Breast epithelium (tissue), 4 donors: ENCODE measurements around the gene GDA. TPM values are rescaled to one million over a fixed set of nuclear protein-coding genes. Genes with fewer than 3 reads are reported as not detected.
"Not testable (repeated sequence)": the region's sequence is repeated elsewhere in the genome, so short reads cannot be mapped to it uniquely, and the experiment has no call there.

Source experiments
- DNase-seq, 2 donors: peaks; one replicate each; pipeline ENCODE4 v3.0.0-alpha.2; 2019; ENCODE audit warnings: low spot score in 2 of 2
- H3K27ac ChIP-seq, 2 donors: fragments of 200-600 bp; sonication (generic) in 1 of 2; one replicate each; pipeline ENCODE4 v1.5.1; 2016 to 2019; ENCODE audit warnings: mild to moderate bottlenecking in 1 of 2
- H3K27me3 ChIP-seq, 2 donors: fragments of 200-600 bp; sonication (generic) in 1 of 2; one replicate each; pipeline versions ENCODE4 v1.5.1 to v1.6.0; 2017 to 2019; ENCODE audit warnings: control low read depth in 1 of 2, mild to moderate bottlenecking in 1 of 2
- H3K36me3 ChIP-seq: fragments of 200-600 bp; one replicate; pipeline ENCODE4 v1.5.1; 2019
- H3K4me1 ChIP-seq, 2 donors: fragments of 200-600 bp; sonication (generic); one replicate each; pipeline ENCODE4 v1.5.1; 2016 to 2019; ENCODE audit warnings: control low read depth in 1 of 2
- H3K4me3 ChIP-seq, 3 donors: fragments of 200-600 bp; sonication (generic); 1 replicate in 2 of 3; 2 replicates in 1 of 3; pipeline ENCODE4 v1.5.1; 2016 to 2019; ENCODE audit warnings: mild to moderate bottlenecking in 3 of 3, moderate library complexity in 2 of 3
- H3K9me3 ChIP-seq, 2 donors: fragments of 200-600 bp; sonication (generic) in 1 of 2; one replicate each; pipeline ENCODE4 v1.5.1; 2016 to 2019; ENCODE audit warnings: control low read depth in 1 of 2
- CTCF ChIP-seq, 3 donors: fragments of 450-650 bp; IDR thresholded peaks; one replicate each; pipeline ENCODE4 v1.5.1; 2016 to 2017; ENCODE audit warnings: antibody characterized with exemption in 3 of 3, mild to moderate bottlenecking in 3 of 3, moderate library complexity in 3 of 3
- POLR2A ChIP-seq: fragments of 450-650 bp; IDR thresholded peaks from one replicate; pipeline ENCODE4 v1.6.1; 2016; ENCODE audit warnings: antibody characterized with exemption, mild to moderate bottlenecking, moderate library complexity
- POLR2AphosphoS5 ChIP-seq, 3 donors: sonication (generic); formaldehyde crosslinking; IDR thresholded peaks; one replicate each; pipeline ENCODE4 v1.6.1; 2017; ENCODE audit warnings: antibody characterized with exemption in 3 of 3
- intact Hi-C: fragments of 100-400 bp; cut with DNase I; formaldehyde crosslinking; loops from one replicate; pipeline ENCODE4 v1.15.1; 2023; ENCODE audit warnings: low total_unique reads
- total RNA-seq, 3 donors: library from RNA; depleted of rRNA; stranded (reverse); fragments of >200 nt; gene quantifications; one replicate each; pipeline ENCODE4 v1.1.0, GENCODE V29; 2016

GDA gene
- total RNA-seq, 3 donors from 2014 or later: 1.3 to 3.0 TPM; not detected in 1

- H3K4me3 ChIP-seq: no peak overlapping the region
- H3K36me3 ChIP-seq: no peaks in the 10 kb centered on the region
- H3K27ac ChIP-seq: no peak overlapping the region
- no peak for TF ChIP-seq POLR2AphosphoS5 (IDR thresholded peaks at IDR 0.05)
- peak; percentile 71 to 85 (median 80) for TF ChIP-seq CTCF (IDR thresholded peaks at IDR 0.05)
- DNase-seq: peak; percentile 52 to 71
- intact Hi-C loops: no loop called here
- no peaks in the 10 kb centered on the region for H3K27me3 ChIP-seq
- no peaks in the 10 kb centered on the region for H3K9me3 ChIP-seq
- H3K4me1 ChIP-seq: no peaks in the 10 kb centered on the region
Measured at GRCh38 chr9:72280913-72281500, 131.8 kb downstream of the GDA start.

- Histone ChIP-seq H3K4me3 (no peak overlapping the region), H3K9me3 (no peaks in the 10 kb centered on the region), H3K4me1 (no peaks in the 10 kb centered on the region), H3K36me3 (no peaks in the 10 kb centered on the region), H3K27me3 (no peaks in the 10 kb centered on the region), H3K27ac (no peak overlapping the region)
- intact Hi-C loops: no loop called here
- no peak for DNase-seq
- TF ChIP-seq CTCF (IDR thresholded peaks at IDR 0.05) (no peak), POLR2AphosphoS5 (IDR thresholded peaks at IDR 0.05) (no peak), POLR2A (no peak)
Measured at GRCh38 chr9:72289401-72289800, 140.2 kb downstream of the GDA start.

GRCh38 chr9:72290311-72290710, 141.1 kb downstream of the GDA start:
- no peaks in the 10 kb centered on the region for H3K27me3 ChIP-seq
- H3K4me1 ChIP-seq: no peaks in the 10 kb centered on the region
- H3K9me3 ChIP-seq: no peaks in the 10 kb centered on the region
- intact Hi-C loops: loop anchor here (10.0 kb wide), 1 partner anchor 304 kb away; no protein-coding TSS in a partner anchor
- H3K27ac ChIP-seq: no peak overlapping the region
- no peaks in the 10 kb centered on the region for H3K36me3 ChIP-seq
- no peak for DNase-seq
- TF ChIP-seq POLR2A: no peak
- TF ChIP-seq CTCF (IDR thresholded peaks at IDR 0.05): no peak
- TF ChIP-seq POLR2AphosphoS5 (IDR thresholded peaks at IDR 0.05): no peak
- H3K4me3 ChIP-seq: no peak overlapping the region

GRCh38 chr9:72291576-72291975, 142.3 kb downstream of the GDA start:
- H3K9me3 ChIP-seq, DNase-seq, H3K4me1 ChIP-seq, H3K4me3 ChIP-seq, H3K27ac ChIP-seq, H3K27me3 ChIP-seq, H3K36me3 ChIP-seq: not testable (repeated sequence)
- intact Hi-C loops: loop anchor here (10.0 kb wide), 1 partner anchor 303 kb away; no protein-coding TSS in a partner anchor

- no peak for TF ChIP-seq POLR2A
- peak; percentile 62 to 72 (median 64) for TF ChIP-seq CTCF (IDR thresholded peaks at IDR 0.05)
- no peak for TF ChIP-seq POLR2AphosphoS5 (IDR thresholded peaks at IDR 0.05)
- Histone ChIP-seq H3K9me3 (no peaks in the 10 kb centered on the region), H3K4me1 (no peaks in the 10 kb centered on the region), H3K27ac (no peak overlapping the region), H3K27me3 (no peaks in the 10 kb centered on the region), H3K4me3 (no peak overlapping the region), H3K36me3 (no peaks in the 10 kb centered on the region)
- no peak for DNase-seq
- intact Hi-C loops: loop anchor here (10.0 kb wide), 1 partner anchor 303 kb away; no protein-coding TSS in a partner anchor
Measured at GRCh38 chr9:72292256-72292682, 143.0 kb downstream of the GDA start.
